Measurements from ENCODE around the gene UNC13B.

UNC13B gene

GRCh38 chr9:35340046-35340445 is 178.2 kb downstream of the UNC13B start:
- peak; percentile 51 for DNase-seq

- no peak for DNase-seq
Observed at GRCh38 chr9:35341021-35341420, 179.2 kb downstream of the UNC13B start.

- peak; percentile 83 for DNase-seq
Observed at GRCh38 chr9:35341585-35341984, 179.8 kb downstream of the UNC13B start.

GRCh38 chr9:35342221-35342958 is 180.6 kb downstream of the UNC13B start:
- DNase-seq: peak; percentile 17

- DNase-seq: no peak
Observed at GRCh38 chr9:35348109-35348508, 186.3 kb downstream of the UNC13B start.

- DNase-seq: no peak
Observed at GRCh38 chr9:35349287-35349990, 187.6 kb downstream of the UNC13B start.

GRCh38 chr9:35350212-35350611 is 188.4 kb downstream of the UNC13B start:
- no peak for DNase-seq

- DNase-seq: peak; percentile 69
Observed at GRCh38 chr9:35350827-35351549, 189.2 kb downstream of the UNC13B start.

GRCh38 chr9:35353731-35354365 is 192.0 kb downstream of the UNC13B start:
- DNase-seq: no peak

- no peak for DNase-seq
Observed at GRCh38 chr9:35355939-35356338, 194.1 kb downstream of the UNC13B start.

GRCh38 chr9:35357116-35357515 is 195.3 kb downstream of the UNC13B start:
- peak; percentile 40 for DNase-seq

- no peak for DNase-seq
Observed at GRCh38 chr9:35357826-35358225, 196.0 kb downstream of the UNC13B start.

- no peak for DNase-seq
Observed at GRCh38 chr9:35364817-35365585, 203.2 kb downstream of the UNC13B start.

- no peak for DNase-seq
Observed at GRCh38 chr9:35366627-35367026, 204.8 kb downstream of the UNC13B start.

- peak; percentile 95 for DNase-seq
Observed at GRCh38 chr9:35367451-35367850, 205.6 kb downstream of the UNC13B start.

- no peak for DNase-seq
Observed at GRCh38 chr9:35370241-35370640, 208.4 kb downstream of the UNC13B start.

GRCh38 chr9:35374436-35374835 is 212.6 kb downstream of the UNC13B start:
- no peak for DNase-seq

- DNase-seq: no peak
Observed at GRCh38 chr9:35374910-35375309, 213.1 kb downstream of the UNC13B start.

- DNase-seq: no peak
Observed at GRCh38 chr9:35380039-35380438, 218.2 kb downstream of the UNC13B start.

- DNase-seq: no peak
Observed at GRCh38 chr9:35380619-35381018, 218.8 kb downstream of the UNC13B start.

- DNase-seq: peak; percentile 45
Observed at GRCh38 chr9:35385042-35385441, 223.2 kb downstream of the UNC13B start.

GRCh38 chr9:35395076-35395705 is 233.4 kb downstream of the UNC13B start:
- DNase-seq: no peak

All from fibroblast of skin of right quadriceps (primary cell).